H54 (cell line): ENCODE measurements around the gene ERICH3.

ENCODE experiments used
- DNase-seq: peaks from one replicate; pipeline ENCODE4 v3.0.0; 2011; ENCODE audit warnings: low spot score, mixed read lengths; ENCODE audit not compliant: insufficient read length
- FAIRE-seq: peaks from 3 replicates; lab custom pipeline; 2011; peaks lifted over from hg19 to GRCh38; lab: Jason Lieb, UNC
- POLR2A ChIP-seq: IDR thresholded peaks from 2 replicates; pipeline ENCODE4 v1.6.1; 2011; ENCODE audit warnings: low read depth, mild to moderate bottlenecking, low read length

The ERICH3 gene

DNA sequence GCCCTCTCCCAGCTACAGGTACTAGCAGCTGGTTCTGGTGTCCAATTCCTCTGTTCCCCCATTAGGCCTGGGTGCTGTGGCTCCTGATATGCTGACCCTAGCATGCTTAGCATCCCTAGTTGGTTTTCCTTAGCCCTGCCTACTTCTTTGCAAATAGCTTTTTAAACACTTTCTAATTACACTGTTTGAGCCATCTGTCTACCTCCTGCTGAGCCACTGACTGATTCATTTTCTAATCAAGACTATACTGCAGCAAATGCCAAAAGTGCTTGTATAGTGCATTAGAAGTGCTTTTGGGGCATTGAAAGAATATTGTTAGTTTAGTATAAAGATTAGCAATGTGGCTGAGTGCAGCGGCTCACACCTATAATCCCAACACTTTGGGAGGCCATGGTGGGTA is 36.3 kb downstream of the ERICH3 start:
- no peak for TF ChIP-seq POLR2A

DNA sequence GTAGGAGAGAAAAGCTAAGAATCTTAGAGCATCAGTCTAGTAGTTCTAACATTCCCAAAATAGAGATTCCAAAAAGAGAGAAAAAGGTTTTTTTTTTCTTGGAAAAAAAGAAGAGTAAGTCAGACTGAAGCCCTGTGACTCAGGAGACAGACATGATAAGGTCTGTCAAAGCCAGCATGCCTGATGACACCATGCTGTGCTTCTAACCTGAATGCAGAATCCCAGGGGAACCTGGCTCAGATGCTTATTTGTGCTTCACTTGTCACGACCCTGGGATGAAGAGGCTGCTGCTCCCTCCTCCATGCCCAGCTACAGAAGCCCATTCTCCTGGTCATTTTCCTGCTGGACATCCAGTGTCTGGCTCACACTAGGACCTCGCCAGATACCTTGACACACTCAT is 44.3 kb downstream of the ERICH3 start:
- TF ChIP-seq POLR2A: no peak

More for the DNA sequence above, 36.3 kb downstream of the ERICH3 start:
- no peak for DNase-seq
- no peak for FAIRE-seq

DNA sequence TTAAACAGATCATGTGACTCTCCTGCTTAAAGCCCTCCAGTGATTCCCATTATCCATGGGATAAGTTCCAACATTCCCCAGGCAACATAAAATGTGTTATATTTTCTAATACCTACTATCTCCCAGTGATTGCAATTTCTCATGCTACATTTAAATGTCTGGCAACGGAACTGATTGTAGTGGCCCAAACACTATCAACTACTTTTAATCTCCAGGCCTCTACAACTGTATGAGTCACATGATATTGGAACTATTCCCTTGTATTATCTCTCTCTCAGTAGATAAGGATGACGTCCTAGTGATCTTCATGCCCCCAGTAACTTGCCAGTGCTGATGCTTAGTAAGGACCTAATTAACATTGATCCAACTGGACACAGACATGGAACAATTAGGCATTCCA is 49.9 kb downstream of the ERICH3 start:
- TF ChIP-seq POLR2A: no peak
- no peak for DNase-seq
- FAIRE-seq: no peak

More for the DNA sequence above, 44.3 kb downstream of the ERICH3 start:
- DNase-seq (no peak), FAIRE-seq (no peak)

- TF ChIP-seq POLR2A: no peak
- DNase-seq (no peak), FAIRE-seq (no peak)
Measured at GRCh38 chr1:74620242-74620641, 53.4 kb downstream of the ERICH3 start.

GRCh38 chr1:74618974-74619373 is 54.6 kb downstream of the ERICH3 start:
- TF ChIP-seq POLR2A: no peak
- DNase-seq (no peak), FAIRE-seq (no peak)

DNA sequence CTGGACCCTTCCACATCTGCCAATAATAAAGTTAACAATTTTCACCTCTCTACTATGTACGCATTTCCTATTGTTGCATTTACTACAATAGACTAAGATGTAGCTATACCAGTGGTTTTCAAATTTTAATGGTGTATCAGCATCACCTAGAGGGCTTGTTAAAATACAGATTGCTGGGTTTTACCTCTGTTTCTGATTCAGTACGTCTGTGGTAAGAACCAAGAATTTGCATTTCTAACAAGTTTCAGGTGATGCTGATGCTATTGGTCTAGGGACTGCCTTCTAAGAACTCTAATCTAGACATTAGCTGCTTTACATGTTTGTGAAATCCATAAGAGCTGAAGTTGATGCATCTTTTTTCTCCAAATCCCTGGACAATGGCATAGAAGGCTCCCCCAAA is 59.7 kb downstream of the ERICH3 start:
- no peak for TF ChIP-seq POLR2A

GRCh38 chr1:74611887-74612286 is 61.7 kb downstream of the ERICH3 start:
- no peak for TF ChIP-seq POLR2A
- FAIRE-seq: no peak

More for the DNA sequence above, 59.7 kb downstream of the ERICH3 start:
- DNase-seq: no peak
- no peak for FAIRE-seq

DNA sequence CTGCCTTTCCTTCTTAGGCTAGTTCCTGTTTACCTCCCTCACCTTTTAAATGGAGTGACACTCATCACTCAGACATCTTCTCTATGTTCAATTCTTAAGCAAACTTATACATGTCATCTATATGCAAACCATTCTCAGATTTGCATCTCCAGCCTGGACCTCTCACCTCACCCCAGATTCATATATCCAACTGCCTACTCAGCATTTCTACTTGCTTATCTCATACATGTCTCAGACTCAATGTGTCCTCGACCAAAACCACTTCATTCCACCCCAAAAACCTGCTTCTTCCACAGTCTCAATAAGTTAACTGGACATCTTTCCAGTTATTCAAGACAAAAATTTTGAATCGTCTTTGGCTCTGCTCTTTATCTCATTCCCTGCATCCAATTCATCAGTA is 62.6 kb downstream of the ERICH3 start:
- TF ChIP-seq POLR2A: no peak
- no peak for FAIRE-seq
- DNase-seq: no peak

More at GRCh38 chr1:74611887-74612286, 61.7 kb downstream of the ERICH3 start:
- DNase-seq: no peak

DNA sequence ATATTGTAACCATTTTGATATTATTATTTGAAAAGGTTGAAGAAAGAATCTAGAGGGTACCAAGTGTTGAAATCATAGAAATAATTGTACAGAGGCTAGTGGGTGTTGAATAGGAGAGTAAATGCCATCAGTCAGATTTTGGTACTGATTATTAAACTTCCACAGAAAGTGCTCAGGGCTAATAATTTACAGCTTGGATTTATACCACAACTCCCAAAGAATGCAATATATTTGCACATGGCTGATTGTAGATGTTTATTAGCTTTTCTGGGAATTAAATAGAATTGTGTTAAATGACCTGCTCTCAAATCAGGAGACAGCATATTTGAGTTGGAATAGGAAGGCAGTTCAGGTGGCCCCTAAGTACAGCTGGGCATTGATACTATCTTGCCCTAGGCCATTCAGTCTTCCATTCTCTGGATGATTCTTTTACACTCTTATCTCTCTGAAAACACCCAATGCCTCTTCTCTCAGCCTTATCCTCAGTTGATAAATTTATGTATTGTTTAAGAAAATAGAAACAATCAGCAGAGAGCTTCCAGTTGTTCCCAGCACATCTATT is 63.7 kb downstream of the ERICH3 start:
- DNase-seq (no peak), FAIRE-seq (no peak)
- no peak for TF ChIP-seq POLR2A

DNA sequence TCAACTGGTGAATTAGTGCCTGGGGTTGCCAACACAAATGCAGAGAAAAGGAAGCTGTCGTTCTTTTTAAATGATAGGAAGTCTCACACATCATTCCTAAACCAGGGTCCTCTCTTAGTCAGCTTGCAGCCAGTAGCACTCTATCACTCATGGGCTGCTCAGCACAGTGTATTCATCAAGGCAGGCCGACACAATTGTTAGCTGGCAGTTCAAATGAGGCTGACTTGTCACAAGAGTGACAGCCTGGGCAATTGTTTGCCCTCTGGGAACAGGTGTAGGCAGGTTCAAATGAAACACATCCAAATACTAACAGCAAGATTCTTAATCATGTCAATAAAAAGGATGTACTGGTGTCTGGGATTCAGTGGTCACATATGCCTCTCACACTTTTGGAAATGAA is 76.9 kb downstream of the ERICH3 start:
- FAIRE-seq (no peak), DNase-seq (no peak)
- no peak for TF ChIP-seq POLR2A

- DNase-seq: no peak
- TF ChIP-seq POLR2A: no peak
- FAIRE-seq: no peak
Measured at GRCh38 chr1:74593887-74594866, 79.4 kb downstream of the ERICH3 start.

GRCh38 chr1:74592580-74593355 is 80.8 kb downstream of the ERICH3 start:
- no peak for TF ChIP-seq POLR2A
- FAIRE-seq: no peak

DNA sequence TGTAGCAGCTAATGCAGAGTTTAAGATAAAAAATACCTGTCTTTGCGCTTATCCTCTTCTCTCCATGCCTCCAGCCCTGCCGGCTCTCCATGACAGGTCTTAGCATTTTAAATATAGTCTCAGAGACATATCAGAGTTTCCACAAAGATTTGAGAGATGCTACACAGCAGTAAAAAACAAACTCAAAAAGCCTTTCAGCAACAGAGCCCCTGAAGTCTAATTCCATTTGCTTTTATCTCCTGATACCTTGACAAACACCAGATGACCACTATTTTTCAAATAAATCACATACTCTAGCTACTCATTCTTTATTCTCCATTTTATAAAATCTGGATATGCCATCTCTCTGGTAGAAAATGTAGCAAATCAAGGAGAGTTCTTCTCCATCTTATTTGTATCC is 81.6 kb downstream of the ERICH3 start:
- FAIRE-seq (no peak), DNase-seq (no peak)
- TF ChIP-seq POLR2A: no peak

More at GRCh38 chr1:74592580-74593355, 80.8 kb downstream of the ERICH3 start:
- no peak for DNase-seq

- TF ChIP-seq POLR2A: no peak
- FAIRE-seq: no peak
- DNase-seq: no peak
Measured at GRCh38 chr1:74590288-74590687, 83.3 kb downstream of the ERICH3 start.
